Measurements from ENCODE around the gene ZNF407.

DNA sequence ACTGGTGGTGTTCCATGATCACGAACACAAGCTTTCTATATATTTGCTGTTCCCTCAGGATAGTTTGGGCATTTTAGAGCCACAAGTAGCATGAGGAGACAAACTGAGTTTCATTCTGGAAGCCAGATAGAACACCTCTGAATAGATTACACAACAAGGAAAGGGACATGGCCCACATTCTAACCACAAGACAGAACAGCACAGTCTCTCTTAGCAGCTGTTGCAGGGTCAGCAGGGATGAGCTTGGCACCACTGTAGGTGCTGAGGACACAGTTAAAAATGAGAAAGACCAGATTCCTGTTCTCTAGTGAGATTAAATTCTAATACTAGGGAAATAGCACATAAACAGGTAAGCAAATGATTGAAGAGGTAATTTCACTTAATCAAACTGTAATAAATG is 235.3 kb downstream of the ZNF407 start:
- TF ChIP-seq ZNF114 (CRISPR knock-in tag; IDR thresholded peaks at IDR 0.05) (no peak), POLR2AphosphoS5 (IDR thresholded peaks at IDR 0.05; ENCODE audit: low read depth) (no peak), EZH2 (IDR thresholded peaks at IDR 0.05; ENCODE audit: low read depth, unreplicated experiment) (no peak), CREB1 (CRISPR knock-in tag; IDR thresholded peaks at IDR 0.05; ENCODE audit: low read depth) (no peak), EZH2phosphoT487 (IDR thresholded peaks at IDR 0.05; ENCODE audit: unreplicated experiment) (no peak), JUNB (IDR thresholded peaks at IDR 0.05; ENCODE audit: unreplicated experiment) (no peak)
- TF ChIP-seq, protein P1, sequence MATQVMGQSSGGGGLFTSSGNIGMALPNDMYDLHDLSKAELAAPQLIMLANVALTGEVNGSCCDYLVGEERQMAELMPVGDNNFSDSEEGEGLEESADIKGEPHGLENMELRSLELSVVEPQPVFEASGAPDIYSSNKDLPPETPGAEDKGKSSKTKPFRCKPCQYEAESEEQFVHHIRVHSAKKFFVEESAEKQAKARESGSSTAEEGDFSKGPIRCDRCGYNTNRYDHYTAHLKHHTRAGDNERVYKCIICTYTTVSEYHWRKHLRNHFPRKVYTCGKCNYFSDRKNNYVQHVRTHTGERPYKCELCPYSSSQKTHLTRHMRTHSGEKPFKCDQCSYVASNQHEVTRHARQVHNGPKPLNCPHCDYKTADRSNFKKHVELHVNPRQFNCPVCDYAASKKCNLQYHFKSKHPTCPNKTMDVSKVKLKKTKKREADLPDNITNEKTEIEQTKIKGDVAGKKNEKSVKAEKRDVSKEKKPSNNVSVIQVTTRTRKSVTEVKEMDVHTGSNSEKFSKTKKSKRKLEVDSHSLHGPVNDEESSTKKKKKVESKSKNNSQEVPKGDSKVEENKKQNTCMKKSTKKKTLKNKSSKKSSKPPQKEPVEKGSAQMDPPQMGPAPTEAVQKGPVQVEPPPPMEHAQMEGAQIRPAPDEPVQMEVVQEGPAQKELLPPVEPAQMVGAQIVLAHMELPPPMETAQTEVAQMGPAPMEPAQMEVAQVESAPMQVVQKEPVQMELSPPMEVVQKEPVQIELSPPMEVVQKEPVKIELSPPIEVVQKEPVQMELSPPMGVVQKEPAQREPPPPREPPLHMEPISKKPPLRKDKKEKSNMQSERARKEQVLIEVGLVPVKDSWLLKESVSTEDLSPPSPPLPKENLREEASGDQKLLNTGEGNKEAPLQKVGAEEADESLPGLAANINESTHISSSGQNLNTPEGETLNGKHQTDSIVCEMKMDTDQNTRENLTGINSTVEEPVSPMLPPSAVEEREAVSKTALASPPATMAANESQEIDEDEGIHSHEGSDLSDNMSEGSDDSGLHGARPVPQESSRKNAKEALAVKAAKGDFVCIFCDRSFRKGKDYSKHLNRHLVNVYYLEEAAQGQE (IDR thresholded peaks at IDR 0.05; ENCODE audit: unreplicated experiment), result no peak
- TF ChIP-seq, protein P2, sequence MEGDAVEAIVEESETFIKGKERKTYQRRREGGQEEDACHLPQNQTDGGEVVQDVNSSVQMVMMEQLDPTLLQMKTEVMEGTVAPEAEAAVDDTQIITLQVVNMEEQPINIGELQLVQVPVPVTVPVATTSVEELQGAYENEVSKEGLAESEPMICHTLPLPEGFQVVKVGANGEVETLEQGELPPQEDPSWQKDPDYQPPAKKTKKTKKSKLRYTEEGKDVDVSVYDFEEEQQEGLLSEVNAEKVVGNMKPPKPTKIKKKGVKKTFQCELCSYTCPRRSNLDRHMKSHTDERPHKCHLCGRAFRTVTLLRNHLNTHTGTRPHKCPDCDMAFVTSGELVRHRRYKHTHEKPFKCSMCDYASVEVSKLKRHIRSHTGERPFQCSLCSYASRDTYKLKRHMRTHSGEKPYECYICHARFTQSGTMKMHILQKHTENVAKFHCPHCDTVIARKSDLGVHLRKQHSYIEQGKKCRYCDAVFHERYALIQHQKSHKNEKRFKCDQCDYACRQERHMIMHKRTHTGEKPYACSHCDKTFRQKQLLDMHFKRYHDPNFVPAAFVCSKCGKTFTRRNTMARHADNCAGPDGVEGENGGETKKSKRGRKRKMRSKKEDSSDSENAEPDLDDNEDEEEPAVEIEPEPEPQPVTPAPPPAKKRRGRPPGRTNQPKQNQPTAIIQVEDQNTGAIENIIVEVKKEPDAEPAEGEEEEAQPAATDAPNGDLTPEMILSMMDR (conservative IDR thresholded peaks at IDR 0.05; ENCODE audit: low read depth in 2 of 2), result no peak
